HCT116 (cell line): Measurements from ENCODE around the gene FABP6. TPM values are rescaled to one million over a fixed set of nuclear protein-coding genes. Genes with fewer than 3 reads are reported as not detected.

Source experiments
- ATAC-seq: fragments of 200-7000 bp; cut with Tn5 transposase; 2 replicates; pipeline ENCODE4 v1.9.1; 2020; ENCODE audit warnings: mild to moderate bottlenecking, moderate library complexity
- BruUV-seq: library from RNA; stranded (reverse); fragments of 400-500 nt; replicated peaks from 2 replicates; lab custom pipeline; 2021; lab: Mats Ljungman, UMichigan
- CTCF ChIA-PET: fragments of 300-600 bp; sonication (Branson Sonifier 250); formaldehyde crosslinking; loops from one replicate; lab custom pipeline; 2021; ENCODE audit warnings: antibody characterized with exemption; lab: Charles Lee
- POLR2A ChIA-PET: fragments of 300-600, 350-600 bp; sonication (Branson Sonifier 250); formaldehyde crosslinking; loops from one replicate; lab custom pipeline; 2021; ENCODE audit warnings: antibody characterized with exemption; lab: Charles Lee
- RAD21 ChIA-PET, 2 experiments: fragments of 300-600 bp; sonication (Branson Sonifier 250); formaldehyde crosslinking; loops; one replicate each; lab custom pipeline; 2023; ENCODE audit warnings: low total read pairs in 2 of 2; ENCODE audit not compliant: uncharacterized antibody in 2 of 2, unreplicated experiment in 2 of 2, low non-redundant PET in 1 of 2; lab: Charles Lee
- DNase-seq: peaks from one replicate; pipeline ENCODE4 v3.0.0-alpha.2; 2010; ENCODE audit warnings: low read depth, low spot score
- H2AFZ ChIP-seq: fragments of 200-600 bp; shearing (Covaris generic), sonication (generic); 2 replicates; pipeline ENCODE4 v1.6.1; 2017; ENCODE audit warnings: low read depth, mixed run types, mixed read lengths, antibody characterized with exemption, low read length; ENCODE audit not compliant: poor library complexity, severe bottlenecking
- H3K27ac ChIP-seq: 2 replicates; pipeline ENCODE4 v1.5.1; 2012; ENCODE audit warnings: low read depth, low read length
- H3K27me3 ChIP-seq: fragments of 200-600 bp; sonication (generic); 2 replicates; pipeline ENCODE4 v1.6.1; 2016; ENCODE audit warnings: mixed run types, low read length, mixed read lengths; ENCODE audit not compliant: insufficient read depth
- H3K36me3 ChIP-seq, 2 experiments: fragments of 200-500 bp in 1 of 2; fragments of 200-600 bp in 1 of 2; sonication (Bioruptor generic) in 1 of 2; sonication (generic) in 1 of 2; 2 replicates each; pipeline versions ENCODE4 v1.5.1 to v1.6.1; 2014 to 2016; ENCODE audit warnings: low read length in 2 of 2, inconsistent platforms in 1 of 2, mixed read lengths in 1 of 2, mixed run types in 1 of 2; ENCODE audit not compliant: insufficient read depth in 2 of 2, control insufficient read depth in 1 of 2
- H3K4me1 ChIP-seq, 2 experiments: fragments of 200-600 bp in 1 of 2; sonication (generic) in 1 of 2; 2 replicates each; pipeline versions ENCODE4 v1.5.1 to v1.6.1; 2012 to 2017; ENCODE audit warnings: low read length in 2 of 2, inconsistent platforms in 1 of 2, mild to moderate bottlenecking in 1 of 2, mixed read lengths in 1 of 2, mixed run types in 1 of 2, moderate library complexity in 1 of 2; ENCODE audit not compliant: insufficient read depth in 2 of 2, control insufficient read depth in 1 of 2
- H3K4me2 ChIP-seq: fragments of 200-600 bp; sonication (generic); 2 replicates; pipeline ENCODE4 v1.6.1; 2017; ENCODE audit warnings: mixed run types, low read length, mixed read lengths
- H3K4me3 ChIP-seq, 2 experiments: fragments of 200-600 bp in 1 of 2; sonication (generic) in 1 of 2; replicated peaks in 1 of 2; 2 replicates each; pipeline ENCODE4 v1.5.1; 2011 to 2016; ENCODE audit warnings: low read length in 2 of 2, control low read depth in 1 of 2, low read depth in 1 of 2, mild to moderate bottlenecking in 1 of 2, mixed read lengths in 1 of 2, mixed run types in 1 of 2
- H3K79me2 ChIP-seq: fragments of 200-600 bp; sonication (generic); 2 replicates; pipeline ENCODE4 v1.6.1; 2017; ENCODE audit warnings: mild to moderate bottlenecking, mixed run types, low read length, moderate library complexity, mixed read lengths; ENCODE audit not compliant: insufficient read depth
- H3K9ac ChIP-seq: fragments of 200-600 bp; sonication (generic); 2 replicates; pipeline ENCODE4 v1.6.1; 2016; ENCODE audit warnings: low read length, mixed read lengths
- H3K9me2 ChIP-seq: fragments of 200-600 bp; sonication (generic), shearing (Covaris generic); 2 replicates; pipeline ENCODE4 v1.6.1; 2017; ENCODE audit warnings: mixed run types, mild to moderate bottlenecking, moderate library complexity; ENCODE audit not compliant: insufficient read depth
- H3K9me3 ChIP-seq, 2 experiments: fragments of 200-500 bp in 1 of 2; fragments of 200-600 bp in 1 of 2; sonication (Bioruptor generic) in 1 of 2; sonication (generic) in 1 of 2; 2 replicates each; pipeline ENCODE4 v1.6.1; 2014 to 2017; ENCODE audit warnings: low read length in 2 of 2, mixed read lengths in 2 of 2, inconsistent platforms in 1 of 2, low read depth in 1 of 2, mild to moderate bottlenecking in 1 of 2, mixed run types in 1 of 2, moderate library complexity in 1 of 2; ENCODE audit not compliant: control insufficient read depth in 1 of 2, insufficient read depth in 1 of 2
- H4K20me1 ChIP-seq: fragments of 200-600 bp; sonication (generic), shearing (Covaris generic); 2 replicates; pipeline ENCODE4 v1.6.1; 2017; ENCODE audit warnings: mixed run types, mild to moderate bottlenecking, moderate library complexity; ENCODE audit not compliant: insufficient read depth
- ATF3 ChIP-seq: IDR thresholded peaks from 2 replicates; pipeline ENCODE4 v1.6.1; 2012
- CBX3 ChIP-seq: IDR thresholded peaks from 2 replicates; pipeline ENCODE4 v1.6.1; 2012; ENCODE audit warnings: low read depth
- CTCF ChIP-seq, 3 experiments: fragments of 200-600 bp in 1 of 3; sonication (generic) in 1 of 3; IDR thresholded peaks in 2 of 3; conservative IDR thresholded peaks in 1 of 3; 2 replicates each; pipeline ENCODE4 v1.5.1; 2012 to 2017; ENCODE audit warnings: low read depth in 2 of 3, low read length in 2 of 3, antibody characterized with exemption in 1 of 3, borderline replicate concordance in 1 of 3, control low read depth in 1 of 3, mild to moderate bottlenecking in 1 of 3, mixed read lengths in 1 of 3, mixed run types in 1 of 3, moderate library complexity in 1 of 3; ENCODE audit not compliant: insufficient read depth in 1 of 3
- EGR1 ChIP-seq: IDR thresholded peaks from 2 replicates; pipeline ENCODE4 v1.6.1; 2012; ENCODE audit warnings: low read depth
- ELF1 ChIP-seq: IDR thresholded peaks from 2 replicates; pipeline ENCODE4 v1.6.1; 2012; ENCODE audit warnings: low read depth, borderline replicate concordance
- EZH2phosphoT487 ChIP-seq: fragments of 200-600 bp; IDR thresholded peaks from 2 replicates; pipeline ENCODE4 v1.6.1; 2018; ENCODE audit warnings: antibody characterized with exemption, borderline replicate concordance
- FOSL1 ChIP-seq: IDR thresholded peaks from 2 replicates; pipeline ENCODE4 v1.6.1; 2012; ENCODE audit warnings: low read depth
- JUND ChIP-seq: IDR thresholded peaks from 2 replicates; pipeline ENCODE4 v1.6.1; 2012
- MAX ChIP-seq: IDR thresholded peaks from 2 replicates; pipeline ENCODE4 v1.6.1; 2012
- RAD21 ChIP-seq: IDR thresholded peaks from 2 replicates; pipeline ENCODE4 v1.6.1; 2012; ENCODE audit warnings: low read depth, mild to moderate bottlenecking
- SP1 ChIP-seq: IDR thresholded peaks from 2 replicates; pipeline ENCODE4 v1.6.1; 2012; ENCODE audit warnings: low read depth
- SRF ChIP-seq: IDR thresholded peaks from 2 replicates; pipeline ENCODE4 v1.6.1; 2012; ENCODE audit warnings: low read depth
- TCF7L2 ChIP-seq: IDR thresholded peaks from 2 replicates; pipeline ENCODE4 v1.7.0; 2011; ENCODE audit warnings: borderline replicate concordance, inconsistent platforms; ENCODE audit not compliant: insufficient read depth, insufficient read length; ENCODE audit errors: extremely low read depth
- ZBTB33 ChIP-seq: IDR thresholded peaks from 2 replicates; pipeline ENCODE4 v1.6.1; 2011; ENCODE audit warnings: mild to moderate bottlenecking, low read length, moderate library complexity; ENCODE audit not compliant: insufficient replicate concordance; ENCODE audit errors: extremely low read depth
- ZFX ChIP-seq: fragments of 450-650 bp; IDR thresholded peaks from 2 replicates; pipeline ENCODE4 v1.6.1; 2017
- ZNF274 ChIP-seq: fragments of 200-500 bp; sonication (Bioruptor generic); IDR thresholded peaks from 2 replicates; pipeline ENCODE4 v1.6.1; 2014; ENCODE audit warnings: mild to moderate bottlenecking, low read depth, low read length, inconsistent platforms
- intact Hi-C: fragments of 100-400 bp; cut with micrococcal nuclease; formaldehyde crosslinking; loops from 2 replicates; pipeline ENCODE4 v1.10.0; 2022
- total RNA-seq: library from RNA; stranded (reverse); gene quantifications from one replicate; pipeline ENCODE4 v1.2.1, GENCODE V29; 2021; ENCODE audit not compliant: unreplicated experiment

The FABP6 gene
- total RNA-seq, 1 experiment from 2014 or later = 8.5 TPM

- RAD21 ChIA-PET = no interaction called here
- intact Hi-C loops = no loop called here
- Histone ChIP-seq H3K27me3 (no peaks in the 10 kb centered on the region), H3K4me2 (no peak overlapping the region), H2AFZ (no peak overlapping the region), H3K4me3 (no peak overlapping the region), H3K9me3 (no peaks in the 10 kb centered on the region)
- no peak for DNase-seq
- ATAC-seq = no peak
- BruUV-seq = no TSS peak
- TF ChIP-seq ATF3 (no peak), CBX3 (no peak)
- TF ChIP-seq, all 23 proteins: peak for 0
- Histone ChIP-seq H4K20me1 (no peaks in the 10 kb centered on the region), H3K9me2 (no peaks in the 10 kb centered on the region), H3K79me2 (no peaks in the 10 kb centered on the region), H3K36me3 (no peaks in the 10 kb centered on the region), H3K9ac (no peak overlapping the region), H3K4me1 (no peaks in the 10 kb centered on the region), H3K27ac (no peak overlapping the region)
- POLR2A ChIA-PET = no interaction called here
- CTCF ChIA-PET = no interaction called here
Measured at GRCh38 chr5:160280384-160281095, 51.2 kb downstream of the FABP6 start.

- no peaks in the 10 kb centered on the region for H3K9me3 ChIP-seq
- no peak overlapping the region for H3K4me3 ChIP-seq
- ChIA-PET CTCF (no interaction called here), RAD21 (no interaction called here), POLR2A (no interaction called here)
- H2AFZ ChIP-seq = no peak overlapping the region
- ATAC-seq (no peak), DNase-seq (no peak)
- H4K20me1 ChIP-seq = no peaks in the 10 kb centered on the region
- H3K36me3 ChIP-seq = no peaks in the 10 kb centered on the region
- H3K4me2 ChIP-seq = no peak overlapping the region
- no peak overlapping the region for H3K27ac ChIP-seq
- no TSS peak for BruUV-seq
- intact Hi-C loops = no loop called here
- no peaks in the 10 kb centered on the region for H3K79me2 ChIP-seq
- no peaks in the 10 kb centered on the region for H3K9me2 ChIP-seq
- no peaks in the 10 kb centered on the region for H3K27me3 ChIP-seq
- no peaks in the 10 kb centered on the region for H3K4me1 ChIP-seq
- no peak overlapping the region for H3K9ac ChIP-seq
- no peak for TF ChIP-seq ELF1
- no peak for TF ChIP-seq RAD21
- no peak for TF ChIP-seq TCF7L2
- no peak for TF ChIP-seq MAX
- TF ChIP-seq ZNF274 = no peak
- no peak for TF ChIP-seq FOSL1
- TF ChIP-seq ZFX = no peak
- TF ChIP-seq EGR1 = no peak
- no peak for TF ChIP-seq SRF
- TF ChIP-seq EZH2phosphoT487 = no peak
- TF ChIP-seq CTCF (IDR thresholded peaks at IDR 0.05 in 2 of 3, conservative IDR thresholded peaks at IDR 0.05 in 1 of 3; ENCODE audit: borderline replicate concordance in 1 of 3, insufficient read depth in 1 of 3, low read depth in 2 of 3, low read length in 2 of 3) = no peak
- no peak for TF ChIP-seq JUND
- no peak for TF ChIP-seq SP1
- TF ChIP-seq ZBTB33 = no peak
Measured at GRCh38 chr5:160281275-160281674, 52.0 kb downstream of the FABP6 start.
